Effector CD4-positive, alpha-beta T cell (primary cell): ENCODE measurements around the gene CLIP4.
"Not testable (repeated sequence)": the region's sequence is repeated elsewhere in the genome, so short reads cannot be mapped to it uniquely, and the experiment has no call there.

Experiments
- DNase-seq: peaks from one replicate; pipeline ENCODE4 v3.0.0-alpha.2; 2020
- total RNA-seq: gene quantifications from one replicate; lab custom pipeline; 2026; lab: John Stamatoyannopoulos, UW

Gene CLIP4, protein sequence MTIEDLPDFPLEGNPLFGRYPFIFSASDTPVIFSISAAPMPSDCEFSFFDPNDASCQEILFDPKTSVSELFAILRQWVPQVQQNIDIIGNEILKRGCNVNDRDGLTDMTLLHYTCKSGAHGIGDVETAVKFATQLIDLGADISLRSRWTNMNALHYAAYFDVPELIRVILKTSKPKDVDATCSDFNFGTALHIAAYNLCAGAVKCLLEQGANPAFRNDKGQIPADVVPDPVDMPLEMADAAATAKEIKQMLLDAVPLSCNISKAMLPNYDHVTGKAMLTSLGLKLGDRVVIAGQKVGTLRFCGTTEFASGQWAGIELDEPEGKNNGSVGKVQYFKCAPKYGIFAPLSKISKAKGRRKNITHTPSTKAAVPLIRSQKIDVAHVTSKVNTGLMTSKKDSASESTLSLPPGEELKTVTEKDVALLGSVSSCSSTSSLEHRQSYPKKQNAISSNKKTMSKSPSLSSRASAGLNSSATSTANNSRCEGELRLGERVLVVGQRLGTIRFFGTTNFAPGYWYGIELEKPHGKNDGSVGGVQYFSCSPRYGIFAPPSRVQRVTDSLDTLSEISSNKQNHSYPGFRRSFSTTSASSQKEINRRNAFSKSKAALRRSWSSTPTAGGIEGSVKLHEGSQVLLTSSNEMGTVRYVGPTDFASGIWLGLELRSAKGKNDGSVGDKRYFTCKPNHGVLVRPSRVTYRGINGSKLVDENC
- 63.8 reads per million, percentile 74 among the genes with 10 or more reads in this experiment for total RNA-seq

DNA sequence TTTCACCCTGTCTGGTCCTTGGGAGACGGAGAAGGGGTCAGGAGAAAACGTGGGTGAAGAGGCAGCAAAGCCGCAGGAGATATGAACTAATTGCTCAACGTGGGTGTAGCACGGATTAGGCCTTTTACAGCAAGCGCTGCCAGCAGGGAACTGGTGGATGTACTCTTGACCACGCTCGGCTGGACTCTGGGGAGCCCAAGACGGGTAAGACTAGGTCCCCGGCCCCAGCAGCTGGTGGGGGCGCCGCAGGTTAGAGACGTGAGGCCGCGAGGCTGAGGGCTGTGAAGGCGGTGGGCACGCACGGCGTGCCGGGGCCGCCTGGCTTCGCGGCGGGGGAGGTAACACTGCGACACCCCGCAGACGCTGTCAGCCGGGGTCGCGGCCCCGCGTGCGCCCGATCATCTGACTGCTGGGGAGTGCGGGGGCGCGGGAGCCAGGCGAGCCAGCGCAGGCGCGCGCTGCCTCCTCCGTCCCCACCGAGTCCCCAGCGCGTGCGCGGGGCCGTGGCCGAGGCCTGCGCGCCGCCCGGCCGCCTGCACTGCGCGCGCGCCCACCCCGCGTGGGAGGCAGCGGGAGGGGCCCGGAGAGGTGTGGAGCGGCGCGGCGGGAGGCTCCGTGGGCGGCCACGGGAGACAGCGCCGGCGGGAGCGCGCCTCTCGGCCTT lies at the start of gene CLIP4:
TSS of gene CLIP4 (plus strand) at position 470 of the 664 bp plus-strand sequence. CDS start 5,974 bp downstream, outside the sequence.
- DNase-seq: peak; percentile 58

DNA sequence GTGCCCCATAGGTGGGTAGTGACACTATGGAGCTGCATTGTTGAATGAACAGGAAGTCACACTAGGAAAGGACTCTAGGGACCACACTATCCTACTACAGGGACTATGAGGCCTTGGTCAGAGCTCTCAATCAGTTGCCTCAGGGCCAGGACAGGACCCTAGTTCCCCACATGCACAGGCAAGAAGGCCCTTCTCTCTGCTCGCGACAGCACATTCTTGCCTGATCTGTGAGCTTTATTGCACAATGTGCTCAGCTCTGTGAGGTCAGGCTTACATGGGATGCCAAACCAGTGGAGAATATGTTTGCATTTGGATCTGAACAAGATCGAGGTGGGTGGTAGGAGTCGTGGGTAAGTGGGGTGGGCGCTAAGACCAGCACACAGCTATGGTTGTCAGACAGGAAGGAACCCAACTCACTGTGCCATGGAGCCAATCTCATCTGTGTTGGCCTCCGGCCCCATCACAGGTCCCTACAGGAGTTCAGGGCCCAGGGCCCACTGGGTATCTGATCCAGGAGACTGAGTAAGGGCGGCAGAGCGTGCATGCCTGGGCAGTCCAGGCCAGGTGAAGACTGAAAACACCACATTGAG lies 48.8 kb upstream of the CLIP4 start:
- DNase-seq: no peak

DNA sequence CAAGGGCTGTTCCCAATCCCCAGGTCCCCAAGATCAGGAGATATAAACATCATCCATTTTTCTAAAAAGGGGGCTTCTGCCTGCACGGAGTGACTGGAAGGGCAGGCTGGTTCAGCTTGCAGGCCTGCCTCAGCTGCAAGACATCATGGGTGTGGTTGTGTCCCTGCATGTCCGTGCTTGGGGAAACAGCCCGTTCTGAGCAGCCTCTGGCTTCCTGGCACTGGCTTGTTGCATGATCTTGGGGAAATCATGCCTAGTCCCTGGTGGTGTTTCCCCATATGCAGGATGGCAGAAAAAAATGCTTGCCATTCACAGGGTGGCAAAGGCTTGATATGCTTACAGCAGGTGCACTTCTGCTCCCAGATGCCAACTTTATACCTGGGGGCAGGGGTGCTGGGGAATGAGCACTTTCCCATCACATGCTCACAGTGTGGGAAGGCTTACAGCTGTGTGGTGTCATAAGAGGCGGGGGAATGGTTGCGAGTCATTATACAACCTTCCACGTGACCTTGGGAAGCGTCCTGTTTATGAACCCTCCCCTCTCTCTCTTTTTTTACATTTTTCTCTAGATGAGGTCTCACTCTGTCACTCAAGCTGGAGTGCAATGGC lies 48.1 kb upstream of the CLIP4 start:
- no peak for DNase-seq

DNA sequence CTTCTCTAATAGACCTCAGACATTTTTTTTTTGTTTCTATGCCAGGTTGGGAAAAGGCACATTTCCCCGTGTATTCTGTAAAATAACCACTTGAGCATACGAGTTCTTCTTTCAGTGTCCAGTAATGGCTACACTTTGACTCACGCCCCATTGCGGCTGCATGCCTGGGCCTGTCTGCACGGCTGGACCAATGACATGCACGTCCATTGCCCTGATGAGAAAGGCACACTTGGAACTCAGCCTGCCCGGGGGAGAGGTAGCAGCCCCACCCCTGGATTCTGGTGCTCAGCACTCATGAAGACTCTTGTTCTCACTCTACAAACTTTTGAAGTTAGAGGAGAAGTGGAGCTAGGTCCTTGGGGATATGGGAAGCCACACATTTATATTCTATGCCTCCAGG lies 46.7 kb upstream of the CLIP4 start:
- no peak for DNase-seq

DNA sequence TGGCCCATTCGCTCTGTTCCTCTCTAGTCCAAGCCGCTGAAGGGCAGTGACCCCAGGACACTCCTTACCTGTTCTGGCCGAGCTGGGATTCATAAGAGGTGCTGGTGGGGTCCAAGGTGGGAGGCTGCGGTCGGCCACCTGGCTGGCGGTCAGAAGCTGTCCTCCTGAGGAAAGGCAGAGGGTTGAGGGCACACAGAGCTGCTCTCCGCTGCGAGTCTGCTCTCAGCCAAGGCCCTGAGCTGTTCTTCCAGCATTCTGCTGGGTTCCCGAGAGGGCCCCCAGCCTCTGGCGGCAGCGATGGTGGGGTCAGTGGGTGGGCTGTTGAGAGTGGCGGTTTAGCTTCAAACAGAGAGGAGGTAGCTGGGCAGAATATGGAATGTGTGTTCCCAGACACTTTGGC lies 44.7 kb upstream of the CLIP4 start:
- DNase-seq: no peak

DNA sequence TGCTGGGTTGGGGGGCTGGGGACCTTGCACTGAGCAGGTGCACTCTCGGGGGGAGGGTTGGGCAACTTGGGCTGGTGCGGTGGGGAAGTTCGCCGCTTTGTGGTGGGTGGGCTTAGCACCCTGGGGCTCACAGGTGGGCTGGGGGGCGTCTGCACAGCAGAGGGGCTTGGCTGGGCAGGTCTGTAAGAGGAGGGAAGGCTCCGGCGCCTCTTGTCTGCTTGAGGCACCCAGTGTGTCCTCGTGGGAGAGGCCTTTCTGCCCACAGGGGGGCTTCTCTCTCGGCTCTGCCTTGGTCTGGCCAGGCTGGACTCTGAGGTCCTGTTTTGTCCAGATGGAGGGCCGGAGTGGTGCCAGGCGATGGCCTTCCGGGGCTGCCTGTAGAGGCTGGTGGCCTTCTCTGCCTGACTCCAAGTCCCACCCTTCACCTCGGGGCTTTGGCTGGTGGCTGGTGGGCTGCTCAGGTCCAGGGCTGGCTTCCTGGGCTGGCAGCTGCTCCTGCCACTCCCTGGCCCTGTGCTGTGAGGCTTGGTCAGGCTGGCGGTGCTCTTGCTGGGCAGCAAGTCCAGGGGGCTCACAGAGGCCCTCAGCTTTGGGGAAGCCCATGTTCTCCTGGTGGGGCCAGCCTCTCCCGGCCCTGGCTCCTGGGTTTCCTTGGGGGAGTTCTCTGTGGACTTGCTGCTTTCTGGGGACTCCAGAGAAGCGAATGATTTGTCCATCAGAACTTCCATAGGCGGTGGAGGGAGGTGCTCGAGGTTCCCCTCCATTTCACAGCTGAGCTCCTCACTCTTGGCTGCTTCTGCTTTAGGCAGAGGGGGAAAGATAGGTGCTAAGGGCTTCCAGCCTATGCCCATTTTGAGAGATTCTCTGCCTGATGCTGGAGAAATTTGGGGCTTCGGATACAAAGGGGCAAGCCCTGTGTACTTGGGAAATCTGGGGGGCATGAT lies 43.9 kb upstream of the CLIP4 start:
- DNase-seq: no peak

DNA sequence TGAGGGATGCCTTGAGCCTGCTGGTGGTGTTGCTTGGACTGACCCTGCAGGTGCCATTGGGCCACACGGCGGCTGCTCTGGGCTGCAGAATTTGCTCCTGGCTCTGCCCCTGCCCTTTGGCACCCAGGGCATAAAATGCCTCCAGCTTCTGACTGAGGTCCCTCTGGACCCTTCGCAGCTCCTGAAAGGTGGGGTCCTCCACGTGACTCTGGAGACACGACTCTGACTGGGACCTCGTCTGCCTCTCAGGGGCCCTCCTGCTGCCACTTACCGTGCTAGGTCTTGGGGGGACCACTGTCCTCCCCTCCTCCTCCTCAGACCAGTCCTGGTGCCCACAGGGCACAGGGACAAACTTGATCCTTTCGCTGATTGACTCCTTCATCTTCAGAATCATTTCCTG lies 43.0 kb upstream of the CLIP4 start:
- DNase-seq: no peak

DNA sequence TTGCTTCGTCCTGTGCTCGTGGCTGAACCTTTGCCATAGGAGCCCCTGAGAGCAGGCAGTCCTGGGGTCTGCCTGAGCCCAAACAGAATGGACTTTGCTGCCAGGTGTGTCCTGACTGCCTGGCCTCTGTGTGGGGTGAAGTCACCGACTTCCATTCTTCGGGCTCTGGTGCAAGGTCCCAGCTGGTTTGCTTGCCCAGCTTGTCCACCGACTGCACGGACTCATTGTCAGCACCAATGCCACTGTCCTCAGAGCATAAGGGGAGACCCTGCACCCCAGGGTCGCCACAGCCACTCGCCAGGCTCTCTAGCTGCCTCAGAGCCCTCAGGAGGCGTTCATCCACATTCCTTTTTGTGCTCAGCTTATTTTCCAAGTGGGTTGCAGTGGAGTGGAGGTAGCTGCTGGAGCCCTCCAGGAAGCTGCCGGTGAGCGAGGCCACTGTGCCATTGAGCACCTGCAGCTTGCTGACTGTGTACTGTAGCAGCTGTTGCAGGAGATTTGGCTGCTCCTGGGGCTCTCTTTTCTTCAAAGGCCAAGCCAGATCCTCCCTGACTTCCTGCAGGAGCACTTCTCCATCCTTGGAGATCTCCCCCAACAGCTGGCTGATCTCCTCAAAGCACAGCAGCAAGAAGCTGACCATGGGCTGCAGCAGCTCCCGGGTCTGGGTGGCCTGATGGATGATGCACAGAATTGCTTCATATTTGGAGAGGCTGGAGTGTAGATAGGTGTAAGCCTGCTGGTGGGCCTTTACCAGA lies 42.1 kb upstream of the CLIP4 start:
- no peak for DNase-seq

DNA sequence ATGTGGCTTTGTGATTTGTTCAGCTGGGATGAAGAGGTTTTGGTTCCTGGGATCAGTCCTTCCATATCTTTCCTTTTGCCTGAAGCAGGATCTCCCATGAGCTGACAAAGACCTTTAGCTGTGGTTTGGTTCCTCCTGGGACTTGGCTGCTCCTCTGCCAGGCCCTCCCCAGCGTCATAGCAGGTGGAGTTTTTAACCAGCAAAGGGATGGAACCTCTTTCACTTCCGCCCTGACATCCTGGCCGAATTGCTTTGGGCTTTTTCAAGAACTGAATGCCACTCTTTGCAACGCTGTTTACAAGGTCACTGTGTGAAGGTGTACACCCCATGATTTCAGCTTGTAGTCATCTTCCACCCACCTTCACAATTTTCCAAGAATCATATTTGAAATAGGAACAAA lies 41.3 kb upstream of the CLIP4 start:
- DNase-seq: no peak

DNA sequence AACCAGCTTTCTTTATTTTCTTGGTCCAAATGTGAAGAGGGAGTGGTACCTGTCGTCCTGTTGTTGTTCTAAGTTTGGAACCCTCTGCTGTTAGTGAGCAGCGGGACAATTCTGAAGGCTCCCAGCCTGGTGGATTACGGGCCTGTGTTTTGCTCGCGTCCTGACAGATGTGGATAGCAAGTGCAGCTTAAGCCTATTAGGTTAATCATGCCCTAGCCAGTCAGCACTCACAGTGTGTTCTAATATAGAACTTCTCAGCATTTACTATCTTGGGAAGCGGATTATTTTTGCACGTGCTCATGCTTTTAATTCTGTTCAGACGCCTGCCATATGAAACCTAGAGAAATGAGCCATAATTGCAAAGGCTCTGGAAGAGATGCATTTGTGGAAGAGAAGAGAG lies 40.8 kb upstream of the CLIP4 start, which contains the start of gene PCARE:
TSS of gene PCARE (minus strand) at position 113 of the 400 bp plus-strand sequence. CDS start 262 bp downstream, outside the sequence.
- no peak for DNase-seq

DNA sequence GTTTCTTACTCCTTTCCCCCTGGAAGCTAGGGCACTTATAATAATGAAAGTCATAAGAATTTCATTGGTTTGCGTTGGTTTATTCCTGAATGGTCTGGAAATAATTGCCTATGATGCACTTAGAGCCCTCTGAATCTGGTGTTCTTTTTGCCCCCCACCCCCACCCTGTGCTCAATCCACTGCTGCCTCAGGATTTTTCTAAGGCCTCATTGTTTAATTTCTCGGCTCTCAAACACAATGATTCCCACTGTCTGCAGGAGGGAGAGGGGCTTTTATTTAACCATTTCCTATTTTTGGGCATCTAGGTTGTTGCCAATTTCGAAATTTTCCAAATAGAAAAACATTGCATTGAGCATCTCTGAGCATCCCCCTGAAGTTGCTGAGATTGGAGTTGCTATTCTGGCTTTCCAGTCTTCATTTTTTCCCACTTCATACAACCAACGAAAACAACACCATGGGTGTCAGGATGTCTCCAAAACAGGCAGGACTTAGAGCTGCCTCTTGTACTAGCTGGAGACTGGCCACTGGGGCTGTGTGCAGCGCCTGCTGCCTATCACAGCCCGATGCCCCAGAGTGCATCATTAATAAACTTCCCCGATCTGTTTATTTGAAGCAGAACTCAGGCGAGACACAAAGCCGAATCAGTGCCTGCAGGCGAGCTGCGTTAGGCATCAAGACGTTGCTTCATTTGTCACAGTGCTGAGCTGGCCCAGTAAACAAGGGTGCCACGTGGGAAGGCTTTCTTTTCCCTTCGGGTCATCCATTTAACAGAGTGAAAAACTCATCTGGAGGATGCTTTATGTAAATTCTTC lies 39.1 kb upstream of the CLIP4 start:
- DNase-seq: no peak

DNA sequence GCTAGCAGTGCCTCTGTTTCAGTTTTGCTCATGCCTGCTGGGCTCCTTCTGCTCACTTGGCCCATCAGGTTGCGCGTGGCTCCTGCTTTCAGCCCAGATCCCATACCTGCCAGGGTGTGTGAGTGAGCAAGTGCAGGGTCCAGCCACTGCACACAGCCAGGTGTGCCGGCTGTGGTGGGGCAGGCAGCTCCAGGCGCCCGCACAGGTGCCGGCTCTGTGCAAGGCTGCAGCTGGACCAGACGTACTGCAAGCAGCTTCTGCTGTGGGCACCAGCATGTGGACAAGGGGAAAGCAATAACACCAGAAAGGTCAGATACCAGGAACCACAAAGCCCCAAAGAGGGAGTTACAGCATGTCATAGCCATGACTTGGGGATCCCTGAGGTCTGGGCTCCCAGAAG lies 35.3 kb upstream of the CLIP4 start:
- DNase-seq: no peak

DNA sequence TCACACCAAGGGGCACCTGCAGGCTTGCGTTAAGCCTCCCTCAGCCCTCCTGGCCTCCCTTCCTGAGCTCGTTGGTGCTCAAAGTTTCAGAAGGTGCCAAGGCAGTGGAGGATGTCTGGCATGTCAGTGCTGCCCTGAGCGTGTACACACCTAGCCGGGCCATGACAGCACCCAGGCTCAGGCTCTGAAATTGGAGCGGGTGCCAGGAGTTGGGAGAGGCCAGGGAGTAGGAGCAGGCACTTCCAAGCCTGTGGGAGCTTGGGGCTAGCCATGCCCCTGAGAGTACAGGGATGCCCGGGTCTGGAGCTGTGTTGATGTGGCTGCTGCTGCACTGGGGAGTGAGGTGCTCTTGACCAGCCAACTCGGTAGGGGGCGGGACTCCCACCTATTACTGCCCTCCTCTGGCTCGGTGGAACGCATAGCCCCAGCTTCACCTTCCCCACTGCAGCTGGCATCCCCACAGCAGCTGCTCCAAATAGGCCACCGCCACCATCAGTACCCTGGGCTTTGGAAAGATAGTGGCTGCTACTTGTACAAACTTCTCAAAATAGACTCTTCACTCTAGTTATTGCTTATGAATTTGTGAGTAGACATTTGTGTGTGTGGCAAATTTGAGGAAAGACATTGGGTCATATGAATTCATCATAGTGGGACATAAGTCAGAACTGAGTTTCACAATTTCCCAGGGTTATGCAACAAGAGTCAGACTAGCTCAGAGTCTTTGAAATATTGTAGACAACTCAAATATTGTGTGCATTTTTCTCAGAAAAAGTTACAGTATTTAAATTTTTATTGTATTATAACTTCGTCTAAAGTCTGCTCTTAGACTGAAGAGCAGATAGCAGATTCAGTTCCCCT lies 34.1 kb upstream of the CLIP4 start:
- no peak for DNase-seq

DNA sequence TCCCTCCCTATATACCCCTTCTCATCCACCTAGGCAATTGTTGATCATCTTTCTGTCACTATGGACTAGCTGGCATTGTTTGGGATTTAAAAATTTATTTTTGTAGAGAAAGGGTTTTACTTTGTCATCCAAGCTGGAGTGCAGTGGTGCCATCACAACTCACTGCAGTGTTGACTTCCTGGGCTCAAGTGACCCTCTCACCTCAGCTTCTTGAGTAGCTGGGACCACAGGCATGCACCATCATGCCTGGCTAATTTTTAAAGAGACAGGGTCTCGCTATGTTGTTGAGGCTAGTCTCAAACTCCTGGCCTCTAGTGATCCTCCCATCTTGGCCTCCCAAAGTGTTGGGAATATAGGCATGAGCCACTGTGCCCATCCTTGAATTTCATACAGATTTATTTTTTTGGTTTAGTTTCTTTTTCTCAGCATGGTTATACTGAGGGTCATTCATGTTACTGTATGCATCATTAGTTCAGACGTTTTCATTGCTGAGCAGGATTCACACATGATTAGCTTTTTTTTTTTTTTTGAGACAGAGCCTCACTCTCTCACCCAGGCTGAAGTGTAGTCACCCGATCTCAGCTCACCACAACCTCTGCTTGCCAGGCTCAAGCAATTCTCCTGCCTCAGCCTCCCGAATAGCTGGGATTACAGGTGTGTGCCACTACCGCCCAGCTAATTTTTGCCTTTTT lies 32.3 kb upstream of the CLIP4 start:
- DNase-seq: no peak

DNA sequence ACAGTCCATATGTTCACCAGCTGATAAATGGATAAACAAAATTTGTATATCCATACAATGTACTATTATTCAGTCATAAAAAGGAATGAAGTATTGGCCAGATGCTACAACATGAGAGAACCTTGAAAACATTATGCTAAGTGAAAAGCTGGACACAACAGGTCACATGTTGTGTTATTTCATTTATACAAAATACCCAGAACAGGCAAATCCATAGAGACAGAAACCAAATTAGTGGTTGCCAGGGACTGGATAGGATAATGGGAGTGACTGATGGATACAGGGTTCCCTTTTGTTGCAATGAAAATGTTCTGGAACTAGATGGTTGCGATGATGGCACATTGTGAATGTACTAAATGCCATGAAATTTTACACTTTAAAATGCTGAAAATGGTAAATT lies 30.7 kb upstream of the CLIP4 start:
- no peak for DNase-seq

DNA sequence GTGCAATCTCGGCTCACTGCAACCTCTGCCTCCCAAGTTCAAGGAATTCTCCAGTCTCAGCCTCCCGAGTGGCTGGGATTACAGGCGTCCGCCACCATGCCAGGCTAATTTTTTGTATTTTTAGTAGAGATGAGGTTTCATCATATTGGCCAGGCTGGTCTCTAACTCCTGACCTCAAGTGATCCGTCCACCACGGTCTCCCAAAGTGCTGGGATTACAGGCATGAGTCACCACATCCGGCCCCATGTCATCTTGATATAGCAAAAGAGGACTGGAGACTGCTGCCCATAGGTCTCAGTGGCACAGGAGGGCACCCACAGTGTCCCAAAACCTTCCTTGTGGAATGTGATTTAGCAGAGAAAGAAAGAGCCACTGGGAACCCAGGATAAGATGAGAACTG lies 24.9 kb upstream of the CLIP4 start:
- DNase-seq: not testable (repeated sequence)

DNA sequence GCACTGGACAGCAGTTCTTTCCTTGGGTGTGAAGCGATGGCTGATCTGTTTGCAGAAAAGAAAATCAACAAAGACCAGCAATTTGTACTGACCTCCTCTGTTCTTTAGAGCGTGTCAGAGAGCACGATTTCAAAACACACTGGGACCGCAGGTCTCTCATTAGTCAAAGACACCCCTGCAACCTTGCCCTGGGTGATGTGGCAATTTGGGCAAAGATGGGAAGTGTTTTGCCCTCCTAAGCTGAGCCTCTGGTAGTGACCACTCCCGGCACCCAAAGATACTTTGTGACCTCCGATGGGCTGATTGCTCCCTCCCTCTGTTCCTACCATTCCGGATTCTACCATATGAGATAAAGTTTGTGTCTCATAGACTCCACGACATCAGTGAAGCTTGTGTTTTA lies 18.2 kb upstream of the CLIP4 start:
- no peak for DNase-seq

DNA sequence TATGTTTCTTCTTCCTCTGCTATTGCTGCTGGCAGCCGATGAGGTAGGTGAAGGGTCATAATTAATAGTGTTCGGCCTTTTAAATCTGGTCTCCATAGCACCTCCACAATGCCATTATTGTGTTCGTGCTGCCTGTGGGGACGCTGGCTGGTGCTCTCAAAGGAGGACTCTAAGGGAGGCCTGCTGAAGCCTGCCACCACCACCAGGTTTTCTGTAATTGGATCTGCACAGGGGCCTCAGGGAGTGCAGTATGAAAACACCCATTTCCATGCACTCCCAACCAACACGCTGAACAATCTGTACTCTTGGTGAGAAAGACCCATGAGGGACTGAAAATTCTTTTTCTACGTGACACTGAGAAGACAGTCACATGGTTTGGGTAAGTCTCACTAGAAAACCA lies 17.6 kb upstream of the CLIP4 start:
- no peak for DNase-seq
